GM18526 (cell line): ENCODE measurements around the gene CXCL14.

Experiments
- POLR2A ChIP-seq: IDR thresholded peaks from 3 replicates; pipeline ENCODE4 v1.6.1; 2011; ENCODE audit not compliant: insufficient read length; ENCODE audit errors: extremely low read depth

The CXCL14 gene

DNA sequence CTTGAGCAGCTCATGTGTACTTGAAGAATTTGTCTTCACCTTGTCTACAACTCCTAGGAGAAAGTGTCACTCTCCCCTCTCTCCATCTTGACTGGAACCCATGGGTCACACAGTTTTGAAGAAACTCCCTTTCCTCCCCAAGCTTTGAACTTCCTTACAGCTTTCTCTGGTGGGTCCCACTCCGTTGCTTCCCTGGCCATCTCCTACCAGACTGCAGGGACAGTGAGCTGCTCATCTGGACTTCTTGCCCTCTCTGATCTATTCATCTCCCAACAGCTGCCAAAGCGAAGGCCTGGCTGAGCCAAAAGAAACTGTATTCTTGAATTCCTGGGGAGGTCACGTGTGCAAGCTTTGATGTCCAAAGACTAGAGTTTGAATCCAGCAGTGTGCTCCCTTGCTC is 22.7 kb upstream of the CXCL14 start:
- TF ChIP-seq POLR2A, result no peak

DNA sequence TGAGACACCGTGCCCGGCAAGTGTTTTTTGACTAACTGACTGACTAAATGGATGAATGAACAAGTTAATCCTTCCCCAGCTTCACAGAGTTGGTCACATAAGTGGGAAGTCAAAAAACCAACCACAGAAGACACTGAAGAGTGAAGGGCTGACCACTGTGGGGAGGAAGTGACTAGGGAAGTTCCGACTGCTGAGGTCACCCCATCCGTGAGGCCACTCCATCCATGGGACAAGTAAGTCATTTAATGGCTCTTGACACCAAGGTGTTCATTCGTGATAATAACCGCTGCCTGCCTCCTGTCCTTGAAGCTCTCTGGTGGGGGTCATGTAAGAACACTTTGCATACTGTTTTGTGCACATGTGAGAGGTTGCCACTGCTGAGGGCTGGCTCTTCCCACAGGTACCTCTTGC is 22.2 kb upstream of the CXCL14 start:
- TF ChIP-seq POLR2A, result no peak

GRCh38 chr5:135600152-135600570 is 21.4 kb upstream of the CXCL14 start:
- TF ChIP-seq POLR2A, result no peak

DNA sequence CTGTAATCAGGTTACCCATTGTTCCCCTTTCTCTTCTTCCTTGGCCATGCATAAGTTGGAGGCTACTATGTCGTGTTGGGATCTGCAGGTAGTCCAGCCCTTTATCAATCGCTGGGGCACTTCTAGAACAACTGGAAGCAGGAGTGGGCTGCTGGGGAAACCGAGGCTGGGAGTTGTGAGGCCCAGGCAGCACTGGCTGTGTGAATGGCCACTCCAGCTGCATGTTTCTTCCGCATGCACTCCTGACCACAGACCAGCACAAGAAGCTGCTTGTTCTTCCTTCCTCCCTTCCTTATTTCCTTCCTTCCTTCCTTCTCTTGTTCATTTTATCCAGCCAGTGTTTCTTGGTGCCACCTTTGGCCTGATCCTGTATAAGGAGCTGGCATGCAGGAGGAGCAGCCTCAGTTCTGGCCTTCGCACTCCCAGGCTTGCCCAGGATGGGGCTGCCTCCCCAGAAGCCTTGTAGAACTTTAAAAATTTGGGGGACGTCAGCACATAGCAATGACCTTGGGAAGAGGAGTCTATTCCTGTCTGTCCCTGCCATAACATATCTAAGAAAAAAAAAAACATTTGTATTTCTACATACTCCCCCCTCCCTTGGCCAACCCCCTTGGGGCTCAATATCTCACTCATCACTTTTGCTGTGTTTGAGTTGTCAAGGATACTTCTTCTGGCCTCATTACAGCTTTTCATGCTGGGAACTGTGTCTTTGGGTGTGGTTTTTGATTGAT is 20.8 kb upstream of the CXCL14 start:
- TF ChIP-seq POLR2A, result no peak

- TF ChIP-seq POLR2A, result no peak
Measured at GRCh38 chr5:135598691-135599395, 20.1 kb upstream of the CXCL14 start.

- no peak for TF ChIP-seq POLR2A
Measured at GRCh38 chr5:135596788-135597187, 18.0 kb upstream of the CXCL14 start.

DNA sequence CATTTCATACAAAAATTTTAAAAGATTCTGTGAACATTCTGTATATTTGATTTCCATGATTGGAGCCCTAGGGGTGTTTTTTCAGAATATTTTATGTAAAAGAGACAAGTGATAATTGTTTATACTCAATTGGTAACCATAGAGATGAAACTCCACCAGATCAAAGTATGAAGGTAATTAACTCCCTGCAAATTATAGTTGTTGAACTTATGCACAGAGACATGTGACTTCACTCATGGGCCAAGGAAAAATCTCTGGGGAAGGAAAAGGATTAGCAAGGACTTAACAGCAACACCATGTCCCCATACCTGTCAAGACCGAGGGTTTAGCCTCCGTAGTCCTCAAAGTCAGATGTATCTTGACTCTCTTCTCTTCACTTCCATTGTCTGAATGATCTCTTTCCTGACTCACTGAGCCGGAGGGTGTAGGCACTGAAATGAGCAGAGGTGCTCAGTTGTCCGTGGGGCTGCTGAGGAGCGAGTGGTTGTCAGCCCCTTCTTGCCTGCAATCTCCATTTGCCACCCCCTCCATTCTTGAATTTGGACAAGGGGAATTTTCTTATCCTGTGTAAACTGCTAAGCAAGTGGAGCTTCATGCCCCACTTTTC is 17.5 kb upstream of the CXCL14 start:
- no peak for TF ChIP-seq POLR2A

DNA sequence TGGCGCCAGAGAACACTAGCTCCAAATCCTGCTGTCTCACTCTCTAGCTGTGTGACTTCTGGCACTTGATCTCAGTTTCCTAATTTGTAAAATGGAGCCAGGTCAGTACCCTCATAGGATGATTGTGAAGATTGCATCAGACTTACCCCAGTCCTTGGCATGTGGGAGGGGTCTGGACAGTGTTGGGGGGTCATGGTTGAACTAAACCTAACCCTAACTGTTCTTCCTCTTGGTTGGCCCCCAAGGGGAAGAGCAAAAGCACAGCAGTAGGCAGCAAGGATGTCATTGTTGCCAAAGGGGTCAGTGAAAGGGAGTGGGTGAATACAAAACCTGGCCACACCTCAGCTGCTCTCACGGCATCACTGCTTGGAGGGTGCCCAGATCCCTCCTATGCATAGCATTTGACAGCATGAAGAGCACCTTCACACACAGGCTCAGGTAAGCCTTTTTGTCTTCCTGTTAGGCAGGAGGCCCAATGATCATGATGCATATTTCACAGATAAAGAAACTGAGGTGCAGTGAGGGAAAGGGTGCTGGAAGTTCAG is 15.7 kb upstream of the CXCL14 start:
- TF ChIP-seq POLR2A, result no peak

GRCh38 chr5:135593886-135594285 is 15.1 kb upstream of the CXCL14 start:
- TF ChIP-seq POLR2A, result no peak

GRCh38 chr5:135593141-135593540 is 14.3 kb upstream of the CXCL14 start:
- no peak for TF ChIP-seq POLR2A

DNA sequence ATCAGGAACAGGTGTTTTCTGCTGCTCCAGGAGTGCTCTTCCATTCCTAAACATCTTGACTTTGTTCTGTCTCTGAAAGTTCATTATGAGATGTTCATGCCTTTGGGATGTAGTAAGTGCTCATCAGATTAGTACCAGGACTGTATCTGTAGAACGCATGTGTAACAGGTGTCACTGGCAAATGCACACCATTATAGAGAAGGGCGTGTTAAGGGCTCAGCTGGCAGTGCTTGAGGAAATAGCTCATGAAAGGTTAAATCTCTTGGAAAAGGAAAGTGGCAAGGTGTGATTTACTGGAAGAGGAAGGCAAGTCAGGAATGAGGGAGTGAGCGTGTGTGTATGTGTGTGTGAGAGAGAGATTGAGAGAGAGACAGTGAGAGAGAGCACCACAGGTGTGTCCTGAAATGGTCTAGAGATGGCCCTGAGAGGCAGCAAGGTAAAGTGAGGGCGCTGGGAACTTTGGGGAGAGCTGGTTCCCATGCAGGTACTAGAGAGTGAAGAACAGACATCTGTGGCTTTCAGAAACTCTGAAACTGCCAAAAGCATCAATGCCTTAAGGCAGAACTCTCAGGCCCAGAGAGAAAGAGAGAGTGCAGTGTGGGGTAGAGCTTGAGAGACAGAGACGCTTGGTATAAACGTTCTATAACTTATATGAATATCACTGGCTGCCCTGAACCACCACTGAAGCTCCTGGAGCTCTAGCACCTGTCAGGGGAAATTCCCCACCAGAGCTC is 13.7 kb upstream of the CXCL14 start:
- TF ChIP-seq POLR2A, result no peak

- no peak for TF ChIP-seq POLR2A
Measured at GRCh38 chr5:135591277-135591676, 12.5 kb upstream of the CXCL14 start.

- TF ChIP-seq POLR2A, result no peak
Measured at GRCh38 chr5:135589152-135589551, 10.4 kb upstream of the CXCL14 start.

- no peak for TF ChIP-seq POLR2A
Measured at GRCh38 chr5:135587721-135588663, 9.2 kb upstream of the CXCL14 start.
